Measurements from ENCODE around the gene SMCO1.

DNA sequence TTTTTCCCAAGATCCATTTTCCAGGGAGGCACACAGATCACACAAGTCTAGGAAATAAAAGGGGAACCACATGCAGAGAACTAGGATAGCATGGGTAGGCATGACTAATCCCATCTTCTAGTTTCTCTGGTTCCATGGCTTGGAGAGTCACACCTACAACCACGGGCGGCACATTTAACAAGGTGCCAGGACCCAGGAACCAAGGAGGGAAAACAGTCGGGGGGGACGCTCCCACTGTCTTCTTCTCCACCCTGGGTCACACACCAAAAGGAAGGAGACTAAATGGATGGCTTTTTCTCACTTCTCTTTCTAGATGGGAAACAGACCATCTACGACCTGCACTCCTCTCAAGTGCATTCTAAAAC is 4.6 kb upstream of the SMCO1 start:
- TF ChIP-seq, protein P1, sequence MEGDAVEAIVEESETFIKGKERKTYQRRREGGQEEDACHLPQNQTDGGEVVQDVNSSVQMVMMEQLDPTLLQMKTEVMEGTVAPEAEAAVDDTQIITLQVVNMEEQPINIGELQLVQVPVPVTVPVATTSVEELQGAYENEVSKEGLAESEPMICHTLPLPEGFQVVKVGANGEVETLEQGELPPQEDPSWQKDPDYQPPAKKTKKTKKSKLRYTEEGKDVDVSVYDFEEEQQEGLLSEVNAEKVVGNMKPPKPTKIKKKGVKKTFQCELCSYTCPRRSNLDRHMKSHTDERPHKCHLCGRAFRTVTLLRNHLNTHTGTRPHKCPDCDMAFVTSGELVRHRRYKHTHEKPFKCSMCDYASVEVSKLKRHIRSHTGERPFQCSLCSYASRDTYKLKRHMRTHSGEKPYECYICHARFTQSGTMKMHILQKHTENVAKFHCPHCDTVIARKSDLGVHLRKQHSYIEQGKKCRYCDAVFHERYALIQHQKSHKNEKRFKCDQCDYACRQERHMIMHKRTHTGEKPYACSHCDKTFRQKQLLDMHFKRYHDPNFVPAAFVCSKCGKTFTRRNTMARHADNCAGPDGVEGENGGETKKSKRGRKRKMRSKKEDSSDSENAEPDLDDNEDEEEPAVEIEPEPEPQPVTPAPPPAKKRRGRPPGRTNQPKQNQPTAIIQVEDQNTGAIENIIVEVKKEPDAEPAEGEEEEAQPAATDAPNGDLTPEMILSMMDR (IDR thresholded peaks at IDR 0.05) = no peak
- no peak for TF ChIP-seq POLR2A (IDR thresholded peaks at IDR 0.05)

All from esophagus squamous epithelium (tissue), 4 donors.